Liver (tissue), 9 donors: ENCODE data around the gene FSIP1. TPM values are rescaled to one million over a fixed set of nuclear protein-coding genes. Genes with fewer than 3 reads are reported as not detected.

Source experiments
- DNase-seq: peaks from one replicate; pipeline ENCODE4 v3.0.0-alpha.2; 2017; ENCODE audit warnings: low spot score
- H3K27ac ChIP-seq, 2 donors: one replicate each; pipeline ENCODE4 v1.7.0; 2013; ENCODE audit warnings: inconsistent platforms in 2 of 2, low read length in 2 of 2, control low read depth in 1 of 2, low read depth in 1 of 2, mild to moderate bottlenecking in 1 of 2
- H3K27me3 ChIP-seq, 4 donors: one replicate each; pipeline versions ENCODE4 v1.6.1 to v1.7.0; 2013; ENCODE audit warnings: low read length in 3 of 4, inconsistent platforms in 1 of 4, mild to moderate bottlenecking in 1 of 4, moderate library complexity in 1 of 4; ENCODE audit not compliant: control insufficient read depth in 4 of 4, insufficient read depth in 4 of 4
- H3K36me3 ChIP-seq, 4 donors: one replicate each; pipeline versions ENCODE4 v1.6.1 to v1.7.0; 2013; ENCODE audit warnings: low read length in 3 of 4, mild to moderate bottlenecking in 3 of 4, low read depth in 1 of 4, moderate library complexity in 1 of 4; ENCODE audit not compliant: control insufficient read depth in 4 of 4, insufficient read depth in 3 of 4
- H3K4me1 ChIP-seq, 4 donors: one replicate each; pipeline versions ENCODE4 v1.6.1 to v1.7.0; 2013; ENCODE audit warnings: low read length in 3 of 4, mild to moderate bottlenecking in 3 of 4, moderate library complexity in 1 of 4; ENCODE audit not compliant: control insufficient read depth in 4 of 4, insufficient read depth in 4 of 4
- H3K4me3 ChIP-seq, 3 donors: one replicate each; pipeline versions ENCODE4 v1.6.1 to v1.7.0; 2013; ENCODE audit warnings: low read length in 3 of 3, control low read depth in 1 of 3, low read depth in 1 of 3, mild to moderate bottlenecking in 1 of 3
- H3K9ac ChIP-seq, 2 donors: one replicate each; pipeline ENCODE4 v1.7.0; 2013; ENCODE audit warnings: low read length in 2 of 2, mild to moderate bottlenecking in 2 of 2, moderate library complexity in 2 of 2, control low read depth in 1 of 2, low read depth in 1 of 2
- H3K9me3 ChIP-seq, 4 donors: one replicate each; pipeline versions ENCODE4 v1.6.1 to v1.7.0; 2013; ENCODE audit warnings: low read length in 3 of 4; ENCODE audit not compliant: control insufficient read depth in 4 of 4
- FOXA1 ChIP-seq: IDR thresholded peaks from 2 replicates; pipeline ENCODE4 v1.6.1; 2016; ENCODE audit warnings: antibody characterized with exemption
- GABPA ChIP-seq, 2 donors: IDR thresholded peaks in 1 of 2; conservative IDR thresholded peaks in 1 of 2; 2 replicates each; pipeline ENCODE4 v1.6.1; 2016; ENCODE audit warnings: antibody characterized with exemption in 2 of 2, mild to moderate bottlenecking in 1 of 2, moderate library complexity in 1 of 2
- HNF4A ChIP-seq, 2 donors: conservative IDR thresholded peaks; 2 replicates each; pipeline ENCODE4 v1.6.1; 2016; ENCODE audit warnings: antibody characterized with exemption in 2 of 2, mild to moderate bottlenecking in 2 of 2
- RAD21 ChIP-seq, 2 donors: IDR thresholded peaks; 2 replicates each; pipeline ENCODE4 v1.6.1; 2016; ENCODE audit warnings: antibody characterized with exemption in 2 of 2, mild to moderate bottlenecking in 2 of 2
- REST ChIP-seq: IDR thresholded peaks from 2 replicates; pipeline ENCODE4 v1.6.1; 2016; ENCODE audit warnings: antibody characterized with exemption, mild to moderate bottlenecking
- RXRA ChIP-seq, 2 donors: IDR thresholded peaks; 2 replicates each; pipeline ENCODE4 v1.6.1; 2017 to 2018; ENCODE audit warnings: antibody characterized with exemption in 2 of 2, mild to moderate bottlenecking in 1 of 2
- TAF1 ChIP-seq: conservative IDR thresholded peaks from 2 replicates; pipeline ENCODE4 v1.6.1; 2016; ENCODE audit warnings: antibody characterized with exemption, mild to moderate bottlenecking
- YY1 ChIP-seq: IDR thresholded peaks from 2 replicates; pipeline ENCODE4 v1.6.1; 2016; ENCODE audit warnings: antibody characterized with exemption, mild to moderate bottlenecking
- ZBTB33 ChIP-seq: IDR thresholded peaks from 2 replicates; pipeline ENCODE4 v1.6.1; 2016; ENCODE audit warnings: antibody characterized with exemption
- WGBS: extraction: QIAGEN DNeasy Blood & Tissue Kit; methylation state at CpG from one replicate; pipeline ENCODE4 v1.1.7; 2013; 5-methylcytosine and 5-hydroxymethylcytosine counted together
- polyA plus RNA-seq, 2 donors: library from polyadenylated mRNA; stranded (reverse) in 1 of 2; unstranded in 1 of 2; fragments of 200-250 nt in 1 of 2; fragments of >200 nt in 1 of 2; fragmentation: Nextera tagmentation in 1 of 2; extraction: Ambion mirVana in 1 of 2; gene quantifications; one replicate each; pipeline versions ENCODE4 v1.2.1 to v1.2.3, GENCODE V29; 2013 to 2015
- total RNA-seq, 2 donors: library from RNA; depleted of rRNA; stranded (reverse); fragments of >200 nt; gene quantifications; one replicate each; pipeline ENCODE4 v1.2.3, GENCODE V29; 2014
- donor health status: healthy.
- donor health status: healthy.
- donor health status: healthy.
- donor health status: healthy.
- donor health status: healthy.

Gene FSIP1
- total and polyA plus RNA-seq, 4 donors: 0.05 to 0.29 (median 0.13) TPM

GRCh38 chr15:39598186-39598850 is 184.3 kb downstream of the FSIP1 start:
- WGBS: 59% methylated on average over 3 of the region's 3 CpGs
- peaks cover 0 to 27% (median 11%) of the 10 kb centered on the region in 4 donors for H3K36me3 ChIP-seq

GRCh38 chr15:39597751-39598185 is 184.9 kb downstream of the FSIP1 start:
- Histone ChIP-seq H3K4me1 (no peaks in the 10 kb centered on the region), H3K36me3 (peaks cover 0 to 32% (median 14%) of the 10 kb centered on the region in 4 donors), H3K27ac (no peak overlapping the region), H3K27me3 (no peaks in the 10 kb centered on the region), H3K9me3 (no peaks in the 10 kb centered on the region), H3K4me3 (no peak overlapping the region), H3K9ac (no peak overlapping the region)
- TF ChIP-seq HNF4A (conservative IDR thresholded peaks at IDR 0.05): no peak
- TF ChIP-seq RXRA (IDR thresholded peaks at IDR 0.05): no peak
- no peak for TF ChIP-seq GABPA (IDR thresholded peaks at IDR 0.05 in 1 of 2, conservative IDR thresholded peaks at IDR 0.05 in 1 of 2)
- TF ChIP-seq RAD21 (IDR thresholded peaks at IDR 0.05): no peak
- no peak for DNase-seq
- 86% methylated on average over 6 of the region's 6 CpGs for WGBS

More at GRCh38 chr15:39598186-39598850, 184.3 kb downstream of the FSIP1 start:
- no peak for DNase-seq
- Histone ChIP-seq H3K27ac (no peak overlapping the region), H3K27me3 (no peaks in the 10 kb centered on the region), H3K9ac (no peak overlapping the region), H3K9me3 (no peaks in the 10 kb centered on the region), H3K4me3 (no peak overlapping the region), H3K4me1 (no peaks in the 10 kb centered on the region)
- TF ChIP-seq TAF1 (no peak), REST (no peak), RXRA (IDR thresholded peaks at IDR 0.05) (no peak), GABPA (IDR thresholded peaks at IDR 0.05 in 1 of 2, conservative IDR thresholded peaks at IDR 0.05 in 1 of 2) (no peak)

- no peak for TF ChIP-seq TAF1
- TF ChIP-seq HNF4A (conservative IDR thresholded peaks at IDR 0.05): no peak
- TF ChIP-seq REST: no peak
- no peak for TF ChIP-seq YY1
- no peak for TF ChIP-seq RXRA (IDR thresholded peaks at IDR 0.05)
- no peak for TF ChIP-seq ZBTB33
- TF ChIP-seq RAD21 (IDR thresholded peaks at IDR 0.05): no peak
- TF ChIP-seq FOXA1: no peak
- Histone ChIP-seq H3K9ac (no peak overlapping the region), H3K36me3 (peaks cover 0 to 36% (median 16%) of the 10 kb centered on the region in 4 donors), H3K4me1 (no peaks in the 10 kb centered on the region), H3K4me3 (no peak overlapping the region), H3K27me3 (no peaks in the 10 kb centered on the region), H3K27ac (no peak overlapping the region), H3K9me3 (no peaks in the 10 kb centered on the region)
- 87% methylated on average over 2 of the region's 2 CpGs for WGBS
- DNase-seq: no peak
These were observed 185.3 kb downstream of the FSIP1 start for GRCh38 chr15:39597336-39597735.
